Measurements from ENCODE around the gene CACNB4.

- TF ChIP-seq BHLHE40 (IDR thresholded peaks at IDR 0.05; ENCODE audit: borderline replicate concordance) (no peak), ELF4 (IDR thresholded peaks at IDR 0.05) (no peak), FOXA1 (IDR thresholded peaks at IDR 0.05) (no peak), ARNT (IDR thresholded peaks at IDR 0.05) (no peak), PKNOX1 (IDR thresholded peaks at IDR 0.05) (no peak), SP1 (IDR thresholded peaks at IDR 0.05) (no peak), NFRKB (IDR thresholded peaks at IDR 0.05) (no peak), FOXK2 (IDR thresholded peaks at IDR 0.05) (no peak), LEF1 (IDR thresholded peaks at IDR 0.05; ENCODE audit: borderline replicate concordance) (no peak), FOXM1 (IDR thresholded peaks at IDR 0.05; ENCODE audit: borderline replicate concordance) (no peak), SUZ12 (IDR thresholded peaks at IDR 0.05) (no peak), CTBP1 (IDR thresholded peaks at IDR 0.05; ENCODE audit: borderline replicate concordance) (no peak), ZNF384 (IDR thresholded peaks at IDR 0.05) (no peak), HDGF (IDR thresholded peaks at IDR 0.05; ENCODE audit: borderline replicate concordance) (no peak)
These were observed 307.3 kb downstream of the CACNB4 start for GRCh38 chr2:151791545-151791944.

Data from HEK293T (cell line).